GM18870 (cell line): ENCODE results near the gene MYRF.
A peak's percentile ranks its signal among the peaks of the same experiment; 100 is the strongest.

Experiments
- ATAC-seq: cut with Tn5 transposase; IDR thresholded peaks from one replicate; pipeline ENCODE4 v1.9.1; 2021; ENCODE audit warnings: moderate library complexity; ENCODE audit not compliant: unreplicated experiment

MYRF gene

DNA sequence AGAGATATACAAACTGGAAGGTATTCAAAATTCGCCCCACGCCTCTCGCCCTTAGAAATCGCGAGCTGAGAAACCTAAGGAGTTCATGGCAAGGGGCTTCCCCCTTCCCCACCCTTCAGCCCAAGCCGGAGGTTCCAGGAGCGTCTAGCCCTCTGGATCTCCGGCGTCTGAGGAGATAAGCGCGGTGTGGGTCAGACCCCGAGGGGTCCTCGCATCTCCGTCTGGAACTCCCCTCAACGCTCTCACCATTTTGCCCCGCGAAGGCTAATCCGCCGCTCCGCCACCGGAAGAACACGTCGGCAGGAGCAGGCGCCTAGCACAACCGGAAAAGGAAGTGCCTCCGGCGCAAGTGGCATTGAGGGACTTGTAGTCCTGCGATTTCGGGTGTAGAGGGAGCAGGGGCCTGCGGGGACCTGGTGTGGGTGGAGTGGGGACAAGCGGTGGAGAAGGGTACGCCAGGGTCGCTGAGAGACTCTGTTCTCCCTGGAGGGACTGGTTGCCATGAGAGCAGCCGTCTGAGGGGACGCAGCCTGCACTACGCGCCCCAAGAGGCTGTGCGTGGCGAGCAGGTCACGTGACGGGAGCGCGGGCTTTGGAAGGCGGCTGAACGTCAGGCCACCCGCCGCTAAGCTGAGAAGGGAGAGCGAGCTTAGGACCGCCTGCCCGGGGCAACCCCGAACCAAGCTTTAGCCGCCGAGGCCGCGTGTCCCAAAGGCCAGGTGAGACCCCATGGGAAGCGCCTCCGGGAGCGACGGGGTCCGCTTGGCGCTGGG lies 40.1 kb downstream of the MYRF start, which contains the start of the genes FEN1 and TMEM258:
TSS of gene FEN1 (plus strand) at position 602 of the 773 bp plus-strand sequence. CDS start 2,451 bp downstream, outside the sequence.
TSS of gene TMEM258 (minus strand) at position 290 of the 773 bp plus-strand sequence. CDS start at position 249, 41 bp downstream.
- ATAC-seq = peak; percentile 65

DNA sequence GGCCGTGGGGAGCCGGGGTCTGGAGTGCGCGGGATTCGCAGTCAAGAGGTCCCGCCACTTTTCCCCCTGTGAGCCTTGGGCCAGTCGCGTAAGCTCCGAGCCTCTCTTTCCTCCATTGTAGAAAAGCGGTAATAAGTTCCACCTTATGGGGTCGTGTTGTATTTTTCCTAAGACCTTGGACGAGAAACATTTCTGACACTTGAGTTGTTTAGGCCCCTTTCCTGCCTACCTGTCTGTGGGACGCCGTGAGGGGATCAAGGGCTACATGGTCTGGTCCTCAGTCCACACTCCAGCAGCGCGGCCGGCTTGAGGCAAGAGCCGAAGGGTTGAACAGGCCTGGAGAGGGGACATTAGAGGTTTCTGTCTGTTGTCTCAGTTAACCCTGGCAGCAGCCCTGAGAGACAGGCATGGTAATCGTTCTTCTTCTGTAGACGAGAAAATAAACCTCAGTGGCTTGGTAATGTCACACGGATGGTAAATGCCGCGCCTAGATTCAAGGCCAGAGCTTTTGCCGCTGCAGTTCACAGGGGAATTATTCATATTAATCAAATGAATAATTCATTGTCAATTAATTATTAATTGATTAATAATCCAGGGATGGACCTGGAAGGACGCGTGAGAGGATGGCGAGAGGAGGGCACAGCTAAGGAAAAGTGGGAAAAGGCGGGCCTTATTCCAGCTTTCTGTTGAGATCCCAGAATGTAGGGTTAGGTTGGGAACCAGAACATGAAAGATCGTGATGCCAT lies 40.8 kb downstream of the MYRF start:
- peak; percentile 16 for ATAC-seq

DNA sequence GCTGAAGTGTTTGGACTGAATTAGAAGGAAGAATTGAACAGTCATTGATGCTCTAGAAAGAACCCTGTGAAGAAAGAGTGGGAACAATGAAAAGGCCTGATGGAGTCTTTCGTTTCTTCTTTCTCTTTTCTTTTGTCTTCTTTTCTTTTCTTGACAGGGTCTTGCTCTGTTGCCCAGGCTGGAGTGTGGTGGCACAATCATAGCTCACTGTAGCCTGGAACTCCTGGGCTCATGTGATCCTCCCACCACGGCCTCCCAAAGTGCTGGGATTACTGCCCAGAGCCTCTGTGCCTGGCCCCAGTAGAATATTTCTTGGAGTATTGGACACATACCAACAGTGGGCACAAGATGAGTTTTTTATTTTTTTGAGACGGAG lies 41.4 kb downstream of the MYRF start:
- no peak for ATAC-seq

DNA sequence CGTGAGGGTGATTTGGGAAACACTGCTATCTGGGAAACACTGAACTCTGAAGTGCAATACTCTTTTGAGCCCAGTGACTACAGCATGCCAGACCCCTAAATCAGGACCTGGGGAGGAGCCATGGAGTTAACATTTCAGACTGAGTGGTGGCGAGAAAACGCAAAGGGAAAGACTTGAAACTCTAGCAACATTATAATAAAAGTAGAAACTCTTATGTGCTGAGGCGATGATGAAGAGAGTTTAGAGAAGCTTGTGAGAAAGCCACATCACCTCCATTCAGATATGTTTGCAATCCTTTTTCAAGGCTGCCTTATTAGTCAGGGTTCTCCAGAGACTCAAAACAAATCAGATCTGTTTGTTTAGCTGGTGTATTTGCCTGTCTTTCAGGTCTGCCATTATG lies 42.1 kb downstream of the MYRF start:
- no peak for ATAC-seq

DNA sequence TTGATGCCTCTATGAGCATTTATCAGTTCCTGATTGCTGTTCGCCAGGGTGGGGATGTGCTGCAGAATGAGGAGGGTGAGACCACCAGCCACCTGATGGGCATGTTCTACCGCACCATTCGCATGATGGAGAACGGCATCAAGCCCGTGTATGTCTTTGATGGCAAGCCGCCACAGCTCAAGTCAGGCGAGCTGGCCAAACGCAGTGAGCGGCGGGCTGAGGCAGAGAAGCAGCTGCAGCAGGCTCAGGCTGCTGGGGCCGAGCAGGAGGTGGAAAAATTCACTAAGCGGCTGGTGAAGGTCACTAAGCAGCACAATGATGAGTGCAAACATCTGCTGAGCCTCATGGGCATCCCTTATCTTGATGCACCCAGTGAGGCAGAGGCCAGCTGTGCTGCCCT lies 43.0 kb downstream of the MYRF start:
- ATAC-seq = no peak

DNA sequence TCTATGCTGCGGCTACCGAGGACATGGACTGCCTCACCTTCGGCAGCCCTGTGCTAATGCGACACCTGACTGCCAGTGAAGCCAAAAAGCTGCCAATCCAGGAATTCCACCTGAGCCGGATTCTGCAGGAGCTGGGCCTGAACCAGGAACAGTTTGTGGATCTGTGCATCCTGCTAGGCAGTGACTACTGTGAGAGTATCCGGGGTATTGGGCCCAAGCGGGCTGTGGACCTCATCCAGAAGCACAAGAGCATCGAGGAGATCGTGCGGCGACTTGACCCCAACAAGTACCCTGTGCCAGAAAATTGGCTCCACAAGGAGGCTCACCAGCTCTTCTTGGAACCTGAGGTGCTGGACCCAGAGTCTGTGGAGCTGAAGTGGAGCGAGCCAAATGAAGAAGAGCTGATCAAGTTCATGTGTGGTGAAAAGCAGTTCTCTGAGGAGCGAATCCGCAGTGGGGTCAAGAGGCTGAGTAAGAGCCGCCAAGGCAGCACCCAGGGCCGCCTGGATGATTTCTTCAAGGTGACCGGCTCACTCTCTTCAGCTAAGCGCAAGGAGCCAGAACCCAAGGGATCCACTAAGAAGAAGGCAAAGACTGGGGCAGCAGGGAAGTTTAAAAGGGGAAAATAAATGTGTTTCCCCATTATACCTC lies 43.6 kb downstream of the MYRF start:
- ATAC-seq = no peak

DNA sequence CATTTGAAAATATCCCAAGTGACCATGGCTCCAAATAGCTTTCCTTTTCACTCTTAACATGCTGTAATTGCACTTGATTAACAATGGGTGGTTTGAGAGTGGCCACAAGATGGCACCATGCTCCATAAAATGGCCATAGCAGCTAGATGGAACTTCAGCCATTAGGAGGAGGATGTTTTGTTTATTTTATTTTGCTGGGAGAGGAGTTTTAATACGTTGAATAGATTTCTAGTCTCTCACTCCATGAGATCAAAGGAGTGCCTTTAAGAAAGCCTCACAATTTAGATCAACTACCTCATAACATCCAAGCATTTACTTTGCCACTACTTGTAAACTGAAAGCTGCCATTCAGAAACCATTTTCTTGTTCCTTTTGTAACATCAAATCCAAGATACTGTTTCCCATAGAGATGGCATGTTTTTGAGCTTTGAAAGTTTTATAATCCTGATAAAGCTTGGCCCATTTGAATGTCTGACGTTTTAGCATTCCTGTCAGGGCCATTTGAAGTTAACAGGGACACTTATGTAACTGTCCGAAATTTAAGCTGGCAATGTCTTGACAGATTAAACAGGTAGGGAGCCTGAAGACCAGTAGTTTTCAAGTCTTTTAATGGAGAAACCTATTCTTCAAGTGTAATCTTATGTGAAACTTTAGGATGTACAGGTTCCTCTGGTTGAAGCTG lies 45.0 kb downstream of the MYRF start:
- no peak for ATAC-seq

DNA sequence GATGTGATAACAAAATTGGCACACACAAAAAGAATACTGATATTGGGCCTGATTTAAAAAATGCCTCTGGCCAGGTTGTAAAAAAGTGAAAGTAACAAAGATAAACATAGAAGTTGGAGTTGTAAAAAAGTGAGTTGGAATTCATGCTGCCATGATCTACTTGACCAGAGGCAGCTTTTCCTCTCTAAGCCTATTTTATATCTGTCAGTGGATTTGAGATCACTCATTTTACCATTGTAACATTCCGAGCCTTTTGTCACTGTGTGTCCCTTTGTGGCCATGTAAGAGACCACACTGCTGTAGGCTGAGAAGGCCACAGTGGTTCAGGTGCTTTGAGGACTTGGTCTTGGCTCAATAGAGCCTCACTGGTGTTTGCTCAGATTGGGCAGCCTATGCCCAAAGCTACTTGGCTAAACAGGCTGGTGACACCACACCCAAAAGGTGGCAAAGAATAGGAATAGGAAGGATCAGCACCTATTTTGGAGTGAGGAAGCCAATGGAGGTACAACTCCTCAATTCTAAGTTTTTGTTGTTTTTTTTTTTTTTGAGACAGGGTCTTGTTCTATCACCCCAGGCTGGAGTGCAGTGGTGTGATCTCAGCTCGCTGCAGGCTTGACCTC lies 47.3 kb downstream of the MYRF start:
- ATAC-seq = no peak

DNA sequence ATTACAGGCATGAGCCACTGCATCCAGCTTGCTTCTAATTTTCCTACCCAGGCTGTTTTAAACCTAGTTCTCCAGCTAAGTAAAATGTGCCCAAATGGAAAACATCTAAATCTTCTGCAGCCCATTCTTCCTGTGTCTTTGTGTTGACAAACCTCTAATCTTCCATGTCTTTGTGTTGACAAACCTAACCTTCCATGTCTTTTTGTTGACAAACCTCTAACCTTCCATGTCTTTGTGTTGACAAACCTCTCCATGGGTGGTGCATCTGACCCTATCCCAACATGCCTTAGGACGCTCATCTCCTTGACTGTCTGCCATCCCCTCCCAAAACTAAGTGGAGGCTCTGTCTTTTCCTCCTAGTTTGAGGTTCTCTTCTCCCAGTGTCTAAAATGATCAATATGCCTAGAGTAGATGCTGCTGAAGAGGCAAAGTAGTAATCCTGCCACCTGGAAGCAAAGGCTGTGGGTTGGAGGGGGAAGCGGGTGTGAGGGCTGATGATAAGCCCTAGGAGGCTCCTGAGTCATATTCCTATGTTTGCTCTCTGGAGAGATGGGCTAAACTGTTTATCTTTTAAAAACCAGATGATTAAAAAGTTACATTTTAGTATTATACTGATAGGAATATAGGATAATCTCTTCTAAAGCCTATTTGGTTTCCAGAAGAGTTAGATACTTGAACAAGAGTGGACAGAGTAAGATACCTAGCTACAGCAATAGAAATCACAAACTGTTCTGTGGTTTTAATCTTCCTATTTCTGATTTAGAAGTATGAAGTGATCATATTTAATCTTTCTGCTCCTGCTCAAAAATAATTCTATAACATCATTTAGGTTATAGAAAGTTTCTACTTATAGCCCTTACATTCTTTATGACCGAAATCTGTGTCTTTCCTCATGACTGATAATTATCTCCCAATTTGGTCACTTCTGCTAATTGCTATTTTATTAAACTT lies 48.2 kb downstream of the MYRF start:
- ATAC-seq = no peak

DNA sequence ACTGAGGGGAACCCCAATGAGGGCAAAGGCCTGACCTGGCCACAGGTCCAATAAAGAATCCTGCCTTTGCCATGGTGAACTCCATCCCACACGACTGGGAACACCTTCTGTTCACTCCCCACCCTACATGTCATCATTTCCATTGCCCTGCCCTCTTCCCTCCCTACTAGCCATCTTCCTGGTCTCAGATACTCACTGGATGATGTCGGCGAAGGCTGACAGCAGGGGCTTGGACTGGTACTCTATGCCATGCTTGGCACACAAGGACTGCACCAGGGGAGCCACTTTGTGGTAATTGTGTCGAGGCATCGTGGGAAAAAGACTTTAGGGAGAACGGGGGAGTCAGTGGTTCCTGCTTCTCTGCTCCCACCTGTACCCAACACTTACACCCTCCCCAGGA lies 50.2 kb downstream of the MYRF start:
- ATAC-seq = no peak

DNA sequence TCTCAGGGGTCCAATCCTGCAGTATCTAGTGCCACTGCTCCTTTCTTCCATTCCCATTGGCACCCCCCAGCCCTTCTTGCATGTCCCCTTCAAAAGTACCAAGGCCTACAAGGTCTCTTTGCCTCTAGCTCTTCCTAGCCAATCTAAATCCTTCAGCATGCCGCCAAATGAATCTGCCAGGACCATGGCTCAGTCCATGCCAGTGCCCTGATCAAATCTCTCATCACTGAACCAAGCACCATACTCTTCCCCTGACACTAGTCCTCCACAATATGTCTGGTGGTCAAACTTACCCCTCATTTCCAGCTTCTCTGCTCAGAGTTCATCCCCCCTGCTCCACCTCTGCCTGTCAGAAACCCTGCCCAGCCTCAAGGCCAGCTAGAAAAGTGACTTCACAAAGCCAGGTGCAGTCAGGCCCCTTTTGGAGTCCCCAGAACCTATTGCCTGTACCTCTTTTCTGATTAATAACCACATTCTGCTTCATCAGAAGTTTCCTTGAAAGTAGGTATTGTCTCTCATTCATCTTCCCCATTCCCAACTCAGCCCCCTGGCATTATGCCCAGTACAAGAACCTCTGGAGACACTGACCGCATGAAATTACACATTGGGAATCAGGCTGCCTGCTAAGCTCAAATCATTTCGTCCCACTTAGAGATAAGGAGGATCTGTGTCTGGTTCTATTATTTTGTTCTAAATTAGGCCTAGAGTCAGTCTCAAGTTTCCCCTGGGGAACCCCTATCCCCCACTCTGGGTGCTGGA lies 51.6 kb downstream of the MYRF start:
- no peak for ATAC-seq

DNA sequence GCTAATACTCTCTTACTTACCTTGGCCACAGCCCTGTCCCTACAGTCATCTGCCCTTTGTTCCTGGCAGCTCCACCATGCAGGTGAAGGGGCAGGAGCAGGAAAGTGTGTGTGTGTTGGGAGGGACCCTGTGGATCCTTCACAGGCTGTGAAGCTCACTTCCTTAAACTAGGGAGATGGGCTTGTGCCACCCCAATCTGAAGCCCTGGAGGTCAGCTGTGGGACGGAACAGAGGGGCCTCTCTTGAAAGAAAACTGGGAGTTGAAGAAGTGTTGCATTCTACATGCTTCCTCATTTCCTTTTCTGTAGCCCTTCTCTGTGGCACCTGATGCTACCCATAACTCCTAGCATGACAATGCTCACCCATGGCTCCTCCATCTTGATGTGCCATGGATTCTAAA lies 52.7 kb downstream of the MYRF start:
- no peak for ATAC-seq

DNA sequence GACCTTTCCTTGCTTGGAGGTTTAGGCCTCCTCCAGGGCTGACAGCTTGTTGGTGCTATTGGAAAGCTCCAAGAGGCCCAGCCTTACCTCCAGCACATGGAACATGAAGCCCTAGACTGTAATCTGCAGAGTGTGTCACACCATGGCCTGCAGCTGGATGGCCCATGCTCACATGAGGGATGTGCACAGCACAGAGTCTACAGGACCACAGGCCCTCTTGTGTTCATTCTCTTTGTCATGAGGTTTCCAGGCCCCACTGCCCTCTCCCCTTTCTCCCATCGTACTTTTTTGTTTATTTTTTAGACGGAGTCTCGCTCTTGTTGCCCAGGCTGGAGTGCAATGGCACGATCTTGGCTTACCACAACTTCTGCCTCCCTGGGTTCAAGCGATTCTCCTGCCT lies 54.3 kb downstream of the MYRF start:
- no peak for ATAC-seq

DNA sequence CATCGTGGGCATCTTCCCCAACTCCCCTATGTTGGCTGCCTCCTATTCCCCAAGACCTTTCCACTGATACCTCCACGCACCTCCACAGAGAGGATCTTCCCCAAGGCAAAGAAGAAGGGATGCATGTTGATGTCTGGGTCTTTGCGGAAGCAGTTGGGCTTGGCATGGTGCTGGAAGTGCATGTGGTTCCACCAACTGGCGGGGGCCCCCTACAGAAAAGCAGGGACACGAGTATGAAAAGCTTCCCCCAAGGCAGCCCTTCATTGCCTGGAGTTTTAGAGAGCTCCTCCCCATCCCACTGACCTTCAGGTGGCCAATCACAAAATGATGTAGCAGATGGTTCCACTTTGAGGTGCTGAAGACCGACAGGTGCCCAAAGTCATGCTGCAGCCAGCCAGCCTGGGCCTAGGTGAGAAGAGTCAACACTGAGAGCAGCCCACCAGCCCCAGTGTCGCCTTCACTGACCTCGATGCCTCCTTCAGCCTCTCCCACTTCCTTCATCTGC lies 58.3 kb downstream of the MYRF start:
- no peak for ATAC-seq

DNA sequence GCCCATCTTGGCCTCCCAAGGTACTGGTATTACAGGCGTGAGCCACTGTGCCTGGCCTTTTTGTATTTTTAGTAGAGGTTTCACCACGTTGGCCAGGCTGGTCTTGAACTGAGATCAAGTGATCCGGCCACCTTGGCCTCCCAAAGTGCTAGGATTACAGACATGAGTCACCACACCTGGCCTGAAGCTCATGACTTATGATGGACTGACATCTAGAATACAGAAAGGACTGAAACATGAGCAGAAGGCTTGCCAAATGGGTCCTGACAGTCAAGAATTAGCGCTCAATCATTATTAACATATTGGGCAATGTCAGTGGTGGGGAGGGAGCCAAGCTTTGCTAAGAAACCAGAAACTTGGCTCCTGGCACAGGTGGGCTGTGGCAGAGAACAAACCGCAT lies 59.4 kb downstream of the MYRF start:
- no peak for ATAC-seq

DNA sequence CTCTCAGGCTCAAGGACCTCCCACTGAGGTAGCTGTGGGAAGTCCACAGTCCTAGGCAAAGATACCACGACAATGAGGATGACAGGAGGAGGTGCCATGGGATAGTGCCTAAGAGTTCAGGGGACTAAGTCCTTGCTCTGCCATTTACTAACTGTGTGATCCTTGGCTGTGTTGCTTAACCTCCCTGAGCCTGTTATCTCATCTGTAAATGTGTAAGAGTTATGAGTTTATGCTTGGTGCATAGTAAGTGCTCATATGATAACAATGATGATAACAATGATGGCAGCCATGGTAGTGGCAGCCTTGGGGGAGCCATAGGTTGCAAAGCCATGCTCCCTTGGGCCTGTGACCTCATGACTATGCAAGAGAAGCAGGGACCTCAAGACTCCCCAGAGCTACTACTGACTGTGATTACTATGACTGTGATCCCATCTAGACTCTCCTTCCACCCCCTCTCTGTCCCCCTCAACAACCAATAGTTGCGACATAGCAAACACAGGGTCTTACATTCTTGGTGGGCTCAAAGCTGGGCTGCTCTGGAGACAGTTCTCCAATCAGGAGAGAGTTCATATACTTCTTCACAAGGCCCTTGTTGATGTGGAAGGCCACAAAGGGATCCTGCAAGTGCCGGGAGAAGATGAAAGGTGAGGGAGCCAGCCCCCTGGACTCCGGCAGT lies 60.4 kb downstream of the MYRF start:
- no peak for ATAC-seq

DNA sequence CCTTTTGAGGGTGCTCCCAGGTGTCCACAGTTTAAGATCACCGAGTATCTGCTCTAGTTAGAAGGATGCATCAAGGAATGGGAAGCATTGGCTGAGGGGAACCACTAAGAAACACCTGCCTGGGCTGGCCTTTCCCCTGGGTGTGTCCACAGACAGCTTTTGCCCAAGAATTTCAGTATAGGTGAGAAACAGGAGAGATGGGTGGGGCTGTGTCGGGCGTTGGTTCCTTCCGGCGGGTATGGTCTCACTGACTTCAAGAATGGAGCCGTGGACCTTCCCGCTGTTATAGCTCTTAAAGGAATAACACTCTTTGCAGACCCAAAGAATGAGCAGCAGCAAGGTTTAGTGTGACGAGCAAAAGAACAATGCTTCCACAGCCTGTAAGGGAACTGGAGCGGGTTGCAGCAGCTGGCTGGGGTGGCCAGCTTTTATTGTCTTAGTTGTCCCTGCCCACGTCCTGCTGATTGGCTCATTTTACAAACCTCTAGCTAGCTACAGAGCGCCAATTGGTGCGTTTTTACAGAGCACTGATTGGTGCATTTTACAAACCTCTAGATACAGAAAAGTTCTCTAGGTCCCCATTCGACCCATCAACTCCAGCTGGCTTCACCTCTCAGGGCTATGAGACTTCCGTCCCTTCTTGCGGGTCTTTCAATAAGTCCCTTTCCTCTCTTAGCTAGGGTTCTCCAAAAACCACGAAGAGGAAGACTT lies 62.0 kb downstream of the MYRF start:
- no peak for ATAC-seq
